ENCODE measurements around the gene EBF4. TPM values are rescaled to one million over a fixed set of nuclear protein-coding genes. Genes with fewer than 3 reads are reported as not detected.

EBF4 gene
- total and polyA plus RNA-seq, 2 of the 8 experiments (the other 6 are each of a cell fraction or from before 2014, with no cell fraction given) = 1.2 to 2.9 TPM

- Histone ChIP-seq H3K18ac (ENCODE audit: extremely low read depth, low read length) (no peak overlapping the region), H3K14ac (ENCODE audit: insufficient read length) (no peak overlapping the region), H3K4ac (replicated peaks; ENCODE audit: insufficient read length, low read depth, low read length) (no peak overlapping the region), H3K4me3 (ENCODE audit: extremely low read depth in 1 of 4, insufficient read depth in 2 of 4, low read depth in 3 of 4, low read length in 4 of 4) (no peak overlapping the region), H3K27ac (ENCODE audit: low read depth, low read length) (no peak overlapping the region), H3K9ac (replicated peaks in 1 of 4; ENCODE audit: extremely low read depth in 1 of 4, low read depth in 3 of 4, low read length in 3 of 4) (no peak overlapping the region), H3K23me2 (ENCODE audit: low read depth, low read length) (no peaks in the 10 kb centered on the region), H2BK12ac (ENCODE audit: low read depth, low read length) (no peak overlapping the region), H4K91ac (replicated peaks; ENCODE audit: insufficient read length, low read length) (no peak overlapping the region), H2BK120ac (replicated peaks; ENCODE audit: low read depth, low read length) (no peak overlapping the region), H3K36me3 (ENCODE audit: control insufficient read depth in 2 of 4, insufficient read depth in 4 of 4, low read length in 3 of 4) (no peaks in the 10 kb centered on the region), H3K9me3 (ENCODE audit: insufficient read depth in 2 of 2, low read depth in 1 of 2, low read length in 1 of 2) (no peaks in the 10 kb centered on the region; a peak in 1 of 4 replicates), H2AK5ac (ENCODE audit: low read depth, low read length) (no peak overlapping the region), H4K20me1 (replicated peaks in 1 of 2; ENCODE audit: control insufficient read depth in 1 of 2, insufficient read depth in 2 of 2, low read length in 2 of 2) (no peaks in the 10 kb centered on the region), H3K79me1 (ENCODE audit: low read depth, low read length) (no peaks in the 10 kb centered on the region), H4K8ac (ENCODE audit: extremely low read depth, insufficient read depth, low read length) (no peak overlapping the region), H2BK20ac (ENCODE audit: low read length) (no peak overlapping the region), H3K23ac (ENCODE audit: insufficient read length) (no peak overlapping the region), H2BK5ac (ENCODE audit: low read depth, low read length) (no peak overlapping the region), H2BK15ac (ENCODE audit: low read length) (no peak overlapping the region), H3K4me2 (ENCODE audit: insufficient read depth in 1 of 2, low read depth in 2 of 2, low read length in 2 of 2) (no peak overlapping the region), H2AFZ (ENCODE audit: low read length) (no peak overlapping the region), H3K4me1 (replicated peaks in 1 of 4; ENCODE audit: control insufficient read depth in 3 of 4, insufficient read depth in 4 of 4, low read length in 3 of 4) (peaks cover 0 to 3% (median 0%) of the 10 kb centered on the region in 4 experiments; a peak in 1 of 7 replicates), H3K56ac (replicated peaks; ENCODE audit: insufficient read length, low read depth, low read length) (no peak overlapping the region), H3K27me3 (replicated peaks in 1 of 4; ENCODE audit: control insufficient read depth in 3 of 4, extremely low read depth in 1 of 4, insufficient read depth in 3 of 4, low read length in 3 of 4) (no peaks in the 10 kb centered on the region), H3K79me2 (ENCODE audit: control insufficient read depth in 1 of 2, insufficient read depth in 2 of 2, low read length in 2 of 2) (no peaks in the 10 kb centered on the region), H4K5ac (ENCODE audit: insufficient read length, low read depth, low read length) (no peak overlapping the region)
- no peak for DNase-seq (ENCODE audit: low read depth in 1 of 2, low spot score in 2 of 2)
- POLR2A ChIA-PET (ENCODE audit: partially characterized antibody) = interaction anchor here (0.7 to 0.8 kb wide), 2 partner anchors 25 to 121 kb away, joined by 3 to 4 read pairs; partner anchors contain the start of gene NOP56
- CTCF ChIA-PET (ENCODE audit: partially characterized antibody) = interaction anchor here (1.5 to 5.1 kb wide), 4 partner anchors 11 to 48 kb away, joined by 3 to 19 read pairs (median 5); no protein-coding TSS in a partner anchor
- 89% methylated on average over 9 of the region's 9 CpGs; no CpG with 5 or more reads in 1 of the 2 experiments for WGBS, 2 experiments (ENCODE audit: extremely low coverage in 1 of 2, insufficient coverage in 1 of 2, insufficient read length in 1 of 2, insufficient replicate concordance in 2 of 2, low coverage in 1 of 2, low lambda C conversion rate in 2 of 2, missing lambda C conversion rate in 1 of 2)
- no peak for FAIRE-seq
- no peak for TF ChIP-seq EP300 (IDR thresholded peaks at IDR 0.05; ENCODE audit: borderline replicate concordance in 1 of 2, low read depth in 2 of 2, low read length in 2 of 2)
Measured at GRCh38 chr20:2773812-2774211, 81.2 kb downstream of the EBF4 start.

All from H1 (cell line).